ENCODE results near the gene KMT2C. TPM values are rescaled to one million over a fixed set of nuclear protein-coding genes. Genes with fewer than 3 reads are reported as not detected.

KMT2C gene
- total RNA-seq, 4 donors from 2014 or later, result 44.1 to 67.6 (median 63.9) TPM

DNA sequence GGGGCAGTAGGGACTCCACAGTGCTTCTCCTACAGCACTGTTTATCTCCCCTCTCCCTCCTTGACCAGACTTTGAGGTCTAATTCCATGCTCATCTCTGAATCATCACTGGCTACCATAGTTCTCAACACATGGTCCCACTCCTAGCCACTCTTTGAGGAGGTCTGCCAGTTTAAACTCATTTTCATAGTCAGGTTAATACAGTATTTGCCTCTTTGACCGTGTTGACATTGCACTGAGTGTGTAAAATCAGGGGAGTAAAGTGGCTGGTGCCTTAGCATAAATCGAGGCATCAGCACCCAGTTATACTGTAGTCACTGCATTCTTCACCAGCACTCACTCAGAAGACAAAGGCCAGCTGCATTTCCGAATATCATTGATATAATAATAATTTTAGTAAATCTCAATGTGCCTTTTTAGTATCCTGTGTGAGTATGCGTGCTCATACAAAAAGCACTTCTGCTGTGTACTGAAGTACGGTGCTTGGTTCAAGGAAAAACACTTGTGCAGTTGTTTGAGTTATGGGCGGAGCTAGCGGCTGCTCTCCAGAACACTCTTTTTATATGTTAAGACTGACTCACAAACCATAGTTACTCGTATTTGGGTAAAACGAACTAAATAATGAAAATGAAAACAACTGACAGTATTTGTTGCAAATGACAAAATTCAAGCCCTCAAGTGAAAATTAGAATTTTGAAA is 320.6 kb downstream of the KMT2C start:
- no peak overlapping the region for H3K4me3 ChIP-seq
- no peak overlapping the region for H3K27ac ChIP-seq
- DNase-seq, result no peak
- peaks cover 2 to 55% of the 10 kb centered on the region in 2 donors for H3K36me3 ChIP-seq
- no peak for ATAC-seq
- H3K27me3 ChIP-seq, result no peaks in the 10 kb centered on the region
- H3K4me1 ChIP-seq, result no peaks in the 10 kb centered on the region
- in situ Hi-C loops (cut with MboI; ENCODE audit: low sequenced_read_pairs in 4 of 4), result no loop called here
- H3K9me3 ChIP-seq, result no peaks in the 10 kb centered on the region
- TF ChIP-seq, protein P1, sequence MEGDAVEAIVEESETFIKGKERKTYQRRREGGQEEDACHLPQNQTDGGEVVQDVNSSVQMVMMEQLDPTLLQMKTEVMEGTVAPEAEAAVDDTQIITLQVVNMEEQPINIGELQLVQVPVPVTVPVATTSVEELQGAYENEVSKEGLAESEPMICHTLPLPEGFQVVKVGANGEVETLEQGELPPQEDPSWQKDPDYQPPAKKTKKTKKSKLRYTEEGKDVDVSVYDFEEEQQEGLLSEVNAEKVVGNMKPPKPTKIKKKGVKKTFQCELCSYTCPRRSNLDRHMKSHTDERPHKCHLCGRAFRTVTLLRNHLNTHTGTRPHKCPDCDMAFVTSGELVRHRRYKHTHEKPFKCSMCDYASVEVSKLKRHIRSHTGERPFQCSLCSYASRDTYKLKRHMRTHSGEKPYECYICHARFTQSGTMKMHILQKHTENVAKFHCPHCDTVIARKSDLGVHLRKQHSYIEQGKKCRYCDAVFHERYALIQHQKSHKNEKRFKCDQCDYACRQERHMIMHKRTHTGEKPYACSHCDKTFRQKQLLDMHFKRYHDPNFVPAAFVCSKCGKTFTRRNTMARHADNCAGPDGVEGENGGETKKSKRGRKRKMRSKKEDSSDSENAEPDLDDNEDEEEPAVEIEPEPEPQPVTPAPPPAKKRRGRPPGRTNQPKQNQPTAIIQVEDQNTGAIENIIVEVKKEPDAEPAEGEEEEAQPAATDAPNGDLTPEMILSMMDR (IDR thresholded peaks at IDR 0.05 in 4 of 5, conservative IDR thresholded peaks at IDR 0.05 in 1 of 5), result no peak
- no peak for TF ChIP-seq POLR2A (IDR thresholded peaks at IDR 0.05)
- intact Hi-C loops (cut with DNase I; ENCODE audit: low total_unique reads), result no loop called here

GRCh38 chr7:152112829-152113228 is 323.0 kb downstream of the KMT2C start:
- Histone ChIP-seq H3K36me3 (peaks cover 0 to 33% of the 10 kb centered on the region in 2 donors), H3K4me1 (no peaks in the 10 kb centered on the region), H3K9me3 (no peaks in the 10 kb centered on the region), H3K4me3 (no peak overlapping the region), H3K27me3 (no peaks in the 10 kb centered on the region), H3K27ac (no peak overlapping the region)
- intact Hi-C loops (cut with DNase I; ENCODE audit: low total_unique reads), result no loop called here
- in situ Hi-C loops (cut with MboI; ENCODE audit: low sequenced_read_pairs in 4 of 4), result no loop called here
- DNase-seq (no peak), ATAC-seq (no peak)
- TF ChIP-seq, protein P1 (IDR thresholded peaks at IDR 0.05 in 4 of 5, conservative IDR thresholded peaks at IDR 0.05 in 1 of 5), result no peak
- TF ChIP-seq POLR2A (IDR thresholded peaks at IDR 0.05), result no peak

DNA sequence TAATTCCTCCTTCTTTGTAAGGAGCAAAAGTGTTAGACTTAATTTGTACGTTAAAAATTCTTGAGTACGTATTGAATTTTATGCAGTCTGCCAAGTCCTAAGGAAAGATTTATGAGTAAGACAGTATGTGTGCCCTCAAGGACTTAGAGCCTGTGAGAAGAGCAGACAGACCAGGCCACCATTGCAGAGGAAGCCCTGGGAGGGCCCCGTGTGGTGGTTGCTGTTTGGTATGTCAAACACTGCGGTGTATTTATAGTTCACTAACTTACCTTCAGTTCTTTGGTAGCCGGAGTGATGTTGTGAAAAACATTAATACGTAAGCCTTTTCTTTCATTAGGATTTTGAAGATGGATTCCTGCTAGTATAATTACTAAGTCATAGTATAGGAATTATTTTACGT is 327.4 kb downstream of the KMT2C start:
- Histone ChIP-seq H3K36me3 (peaks cover 0 to 6% of the 10 kb centered on the region in 2 donors), H3K4me1 (no peaks in the 10 kb centered on the region), H3K4me3 (no peak overlapping the region), H3K27ac (peak overlapping the region in 1 of 4 donors; percentile 23), H3K9me3 (no peaks in the 10 kb centered on the region), H3K27me3 (no peaks in the 10 kb centered on the region)
- in situ Hi-C loops (cut with MboI; ENCODE audit: low sequenced_read_pairs in 4 of 4), result no loop called here
- TF ChIP-seq POLR2A (IDR thresholded peaks at IDR 0.05), result no peak
- TF ChIP-seq, protein P1 (IDR thresholded peaks at IDR 0.05 in 4 of 5, conservative IDR thresholded peaks at IDR 0.05 in 1 of 5), result no peak
- no peak for DNase-seq
- peak; percentile 61 to 70 for ATAC-seq
- intact Hi-C loops (cut with DNase I; ENCODE audit: low total_unique reads), result no loop called here

- intact Hi-C loops (cut with DNase I; ENCODE audit: low total_unique reads), result no loop called here
- in situ Hi-C loops (cut with MboI; ENCODE audit: low sequenced_read_pairs in 4 of 4), result no loop called here
- DNase-seq, result no peak
- TF ChIP-seq POLR2A (IDR thresholded peaks at IDR 0.05), result no peak
- TF ChIP-seq, protein P1 (IDR thresholded peaks at IDR 0.05 in 4 of 5, conservative IDR thresholded peaks at IDR 0.05 in 1 of 5), result no peak
- ATAC-seq, result peak in 1 of 2 donors; percentile 22
- Histone ChIP-seq H3K27me3 (no peaks in the 10 kb centered on the region), H3K27ac (peak overlapping the region in 1 of 4 donors; percentile 23), H3K36me3 (peaks cover 0 to 6% of the 10 kb centered on the region in 2 donors), H3K4me1 (no peaks in the 10 kb centered on the region), H3K4me3 (no peak overlapping the region), H3K9me3 (no peaks in the 10 kb centered on the region)
Observed at GRCh38 chr7:152107945-152108344, 327.9 kb downstream of the KMT2C start.

Measured in gastrocnemius medialis (tissue), 4 donors.